K562 (cell line): ENCODE results near the gene ZFYVE27. TPM values are rescaled to one million over a fixed set of nuclear protein-coding genes. Genes with fewer than 3 reads are reported as not detected.

ENCODE experiments used
- ATAC-seq: fragments of 200-7000 bp; cut with Tn5 transposase; 3 replicates; pipeline ENCODE4 v1.9.1; 2020; ENCODE audit warnings: moderate library complexity
- Bru-seq: library from RNA; stranded (reverse); fragments of 400-500 nt; gene quantifications from one replicate; lab custom pipeline; 2021; lab: Mats Ljungman, UMichigan
- BruChase-seq, 2 experiments: library from RNA; stranded (reverse); fragments of 400-500 nt; gene quantifications; one replicate each; lab custom pipeline; 2021; lab: Mats Ljungman, UMichigan
- BruUV-seq: library from RNA; stranded (reverse); fragments of 400-500 nt; replicated peaks from 2 replicates; lab custom pipeline; 2021; lab: Mats Ljungman, UMichigan
- CTCF ChIA-PET: fragments of 300-600 bp; formaldehyde crosslinking; extraction: SDS; loops from one replicate; lab custom pipeline; 2021; ENCODE audit warnings: low intra/inter-chr PET ratio; lab: Yijun Ruan, JAX
- POLR2A ChIA-PET: fragments of 300-600, 350-650 bp; sonication (Branson Sonifier 250); formaldehyde crosslinking; extraction: SDS; loops from one replicate; lab custom pipeline; 2021; ENCODE audit warnings: antibody characterized with exemption, inconsistent platforms; lab: Yijun Ruan, JAX
- DNase-seq, 4 experiments: peaks; one replicate each; pipeline versions ENCODE4 v3.0.0 to v3.0.0-alpha.2; 2011 to 2018; ENCODE audit warnings: low spot score in 3 of 4, mixed read lengths in 3 of 4; ENCODE audit errors: extremely low read depth in 1 of 4
- FAIRE-seq: peaks from 2 replicates; lab custom pipeline; 2011; peaks lifted over from hg19 to GRCh38; lab: Jason Lieb, UNC
- H2AFZ ChIP-seq: 2 replicates; pipeline ENCODE4 v1.6.0; 2011; ENCODE audit warnings: low read depth, low read length, control low read depth, inconsistent platforms
- H3K27ac ChIP-seq: fragments of 200-600 bp; 3 replicates; pipeline ENCODE4 v1.8.0; 2011; ENCODE audit warnings: low read depth, mild to moderate bottlenecking, control low read depth, inconsistent platforms, low read length, moderate library complexity, mixed read lengths; ENCODE audit errors: extremely low read depth
- H3K27me3 ChIP-seq, 2 experiments: fragments of 300-600 bp in 1 of 2; 2 replicates in 1 of 2; 3 replicates in 1 of 2; pipeline versions ENCODE4 v1.6.0 to v1.8.0; 2011; ENCODE audit warnings: inconsistent platforms in 2 of 2, low read length in 2 of 2, mild to moderate bottlenecking in 1 of 2, mixed read lengths in 1 of 2, moderate library complexity in 1 of 2; ENCODE audit not compliant: control insufficient read depth in 2 of 2, insufficient read depth in 2 of 2
- H3K36me3 ChIP-seq: fragments of 300-600 bp; 3 replicates; pipeline ENCODE4 v1.8.0; 2011; ENCODE audit warnings: mild to moderate bottlenecking, low read length, inconsistent platforms; ENCODE audit not compliant: control insufficient read depth, insufficient read depth
- H3K4me1 ChIP-seq, 2 experiments: fragments of 200-600 bp in 1 of 2; replicated peaks in 1 of 2; 2 replicates in 1 of 2; 3 replicates in 1 of 2; pipeline versions ENCODE4 v1.5.1 to v1.8.0; 2011; ENCODE audit warnings: inconsistent platforms in 2 of 2, low read length in 2 of 2, mild to moderate bottlenecking in 1 of 2, mixed read lengths in 1 of 2, moderate library complexity in 1 of 2; ENCODE audit not compliant: control insufficient read depth in 2 of 2, insufficient read depth in 2 of 2
- H3K4me2 ChIP-seq: 2 replicates; pipeline ENCODE4 v1.6.1; 2011; ENCODE audit warnings: low read length, control low read depth, inconsistent platforms, mixed read lengths; ENCODE audit not compliant: insufficient read depth
- H3K4me3 ChIP-seq: fragments of 200-600 bp; sonication (generic), shearing (Covaris generic); 2 replicates; pipeline ENCODE4 v1.5.1; 2016; ENCODE audit warnings: control low read depth, inconsistent platforms
- H3K79me2 ChIP-seq: fragments of 200-600 bp; 3 replicates; pipeline ENCODE4 v1.8.0; 2011; ENCODE audit warnings: low read length, inconsistent platforms; ENCODE audit not compliant: control insufficient read depth, insufficient read depth
- H3K9ac ChIP-seq, 2 experiments: 2 replicates each; pipeline versions ENCODE4 v1.6.0 to v1.6.1; 2011; ENCODE audit warnings: low read depth in 2 of 2, low read length in 2 of 2, control low read depth in 1 of 2, inconsistent platforms in 1 of 2, mild to moderate bottlenecking in 1 of 2, mixed read lengths in 1 of 2; ENCODE audit not compliant: insufficient read depth in 1 of 2
- H3K9me1 ChIP-seq: one replicate; pipeline ENCODE4 v1.6.0; 2011; ENCODE audit warnings: inconsistent platforms, mild to moderate bottlenecking, low read length, moderate library complexity; ENCODE audit not compliant: control insufficient read depth, insufficient read depth
- H3K9me3 ChIP-seq: replicated peaks from 2 replicates; pipeline ENCODE4 v1.5.1; 2011; ENCODE audit warnings: low read depth, low read length, inconsistent platforms; ENCODE audit not compliant: control insufficient read depth, insufficient read depth
- H4K20me1 ChIP-seq: replicated peaks from 2 replicates; pipeline ENCODE4 v1.6.1; 2011; ENCODE audit warnings: low read length, inconsistent platforms, mixed read lengths; ENCODE audit not compliant: control insufficient read depth, insufficient read depth
- CBFA2T3 ChIP-seq: fragments of 450-650 bp; IDR thresholded peaks from 2 replicates; pipeline ENCODE4 v1.6.1; 2017
- E2F6 ChIP-seq, 2 experiments: IDR thresholded peaks; 2 replicates each; pipeline ENCODE4 v1.6.1; 2011; ENCODE audit warnings: borderline replicate concordance in 1 of 2, control low read depth in 1 of 2, low read depth in 1 of 2, low read length in 1 of 2, mild to moderate bottlenecking in 1 of 2, mixed read lengths in 1 of 2, moderate library complexity in 1 of 2; ENCODE audit not compliant: insufficient read depth in 1 of 2, insufficient read length in 1 of 2, poor library complexity in 1 of 2, severe bottlenecking in 1 of 2; ENCODE audit errors: extremely low read depth in 1 of 2
- HCFC1 ChIP-seq: IDR thresholded peaks from 2 replicates; pipeline ENCODE4 v1.6.1; 2012; ENCODE audit warnings: low read depth, low read length, improper control_type of control experiment
- ILF3 ChIP-seq: fragments of 450-650 bp; IDR thresholded peaks from 2 replicates; pipeline ENCODE4 v1.6.1; 2018; ENCODE audit warnings: antibody characterized with exemption, mild to moderate bottlenecking, moderate library complexity, borderline replicate concordance
- JUND ChIP-seq, 2 experiments: IDR thresholded peaks; 2 replicates in 1 of 2; 3 replicates in 1 of 2; pipeline ENCODE4 v1.6.1; 2011; ENCODE audit warnings: borderline replicate concordance in 2 of 2, low read depth in 2 of 2, low read length in 2 of 2, improper control_type of control experiment in 1 of 2, missing biosample characterization in 1 of 2, missing genetic modification characterization in 1 of 2, missing genetic modification reagents in 1 of 2
- LCOR ChIP-seq: sonication (generic); formaldehyde crosslinking; IDR thresholded peaks from 2 replicates; pipeline ENCODE4 v1.8.0; 2022; ENCODE audit warnings: mild to moderate bottlenecking, missing genetic modification reagents
- NCOA1 ChIP-seq: fragments of 450-650 bp; IDR thresholded peaks from 2 replicates; pipeline ENCODE4 v1.6.1; 2016; ENCODE audit warnings: low read depth
- NRF1 ChIP-seq, 2 experiments: fragments of 450-650 bp; IDR thresholded peaks in 1 of 2; conservative IDR thresholded peaks in 1 of 2; 2 replicates each; pipeline ENCODE4 v1.6.1; 2014; ENCODE audit warnings: mild to moderate bottlenecking in 2 of 2
- SLC30A9 ChIP-seq: fragments of 250-450 bp; sonication (Bioruptor Pico); IDR thresholded peaks from 2 replicates; pipeline ENCODE4 v1.8.0; 2022; ENCODE audit warnings: mild to moderate bottlenecking, moderate library complexity
- TEAD2 ChIP-seq: fragments of 450-650 bp; IDR thresholded peaks from 2 replicates; pipeline ENCODE4 v1.6.1; 2016; ENCODE audit warnings: missing genetic modification characterization, control low read depth, missing compliant biosample characterization
- ZBTB12 ChIP-seq: fragments of 250-450 bp; sonication (Bioruptor Pico); IDR thresholded peaks from 2 replicates; pipeline ENCODE4 v1.4.0; 2020
- ZNF143 ChIP-seq: sonication (generic); formaldehyde crosslinking; IDR thresholded peaks from 2 replicates; pipeline ENCODE4 v1.9.0; 2022; ENCODE audit warnings: mild to moderate bottlenecking, missing genetic modification reagents
- WGBS: fragments of 100-300 bp; shearing (Covaris generic); methylation state at CpG from one replicate; pipeline ENCODE4 v1.1.6; 2016; ENCODE audit warnings: low coverage, mixed read lengths; ENCODE audit not compliant: insufficient coverage; ENCODE audit errors: missing lambda C conversion rate; 5-methylcytosine and 5-hydroxymethylcytosine counted together
- in situ Hi-C: fragments of 300-500 bp; cut with MboI; formaldehyde crosslinking; loops from 4 replicates; pipeline ENCODE4 v1.15.0; 2018; ENCODE audit warnings: inconsistent platforms, mixed read lengths
- intact Hi-C: fragments of 100-400 bp; cut with micrococcal nuclease; formaldehyde crosslinking; loops from 2 replicates; pipeline ENCODE4 v1.14.2; 2022
- long read RNA-seq, 3 experiments: library from polyadenylated mRNA in 2 of 3; library from RNA in 1 of 3; unstranded in 2 of 3; stranded (forward) in 1 of 3; transcript quantifications; one replicate each; pipeline ENCODE4 v2.0.0, GENCODE V29; 2019 to 2022
- polyA minus RNA-seq, 3 experiments: library from RNA; depleted of rRNA, polyadenylated mRNA; stranded (reverse); fragments of >200 nt; gene quantifications; 2 replicates each; pipeline ENCODE4 v1.2.3, GENCODE V29; 2011
- polyA plus RNA-seq, 8 experiments: library from polyadenylated mRNA; depleted of rRNA in 4 of 8; stranded (reverse) in 5 of 8; unstranded in 3 of 8; fragments of >200 nt; fragmentation: Nextera tagmentation in 2 of 8; fragmentation: Illumina TruSeq in 1 of 8; extraction: Ambion mirVana in 2 of 8; extraction: Trizol in 1 of 8; gene quantifications; 2 replicates each; pipeline versions ENCODE4 v1.2.1 to v1.2.3, GENCODE V29; 2011 to 2014; ENCODE audit warnings: inconsistent platforms in 1 of 8, missing spikeins in 1 of 8
- total RNA-seq, 7 experiments: library from RNA; depleted of rRNA in 6 of 7; stranded (reverse); fragments of >200 nt in 6 of 7; fragmentation: Illumina TruSeq in 2 of 7; extraction: Trizol in 2 of 7; gene quantifications; 2 replicates each; pipeline versions ENCODE4 v1.2.1 to v1.2.3, GENCODE V29; 2011 to 2021; ENCODE audit warnings: low replicate concordance in 1 of 7

The ZFYVE27 gene
- total RNA-seq (2011; cell fraction: chromatin; rRNA removed; ENCODE audit: low replicate concordance): 62.2 and 122 TPM in 2 replicates
- total RNA-seq (2011; cell fraction: nucleolus; rRNA removed): 80.7 and 95.2 TPM in 2 replicates
- 68.9 and 79.6 TPM in 2 replicates for total RNA-seq (2011; cell fraction: nucleoplasm; rRNA removed)
- 15.3 and 16.6 TPM in 2 replicates for total RNA-seq (2014; rRNA removed)
- 8.8 and 12.5 TPM in 2 replicates for total RNA-seq (2014; rRNA removed; fragmentation: Illumina TruSeq; extraction: Trizol)
- total RNA-seq (2015; rRNA removed; fragmentation: Illumina TruSeq; extraction: Trizol): 13.3 and 13.9 TPM in 2 replicates
- total RNA-seq (2021): 21.4 and 24.0 TPM in 2 replicates
- 21.4 and 22.2 TPM in 2 replicates for polyA plus RNA-seq (2011; rRNA removed)
- polyA plus RNA-seq (2011; cell fraction: cytosol; rRNA removed): 18.6 TPM in 2 replicates
- polyA plus RNA-seq (2011; cell fraction: nucleus; rRNA removed): 68.2 and 69.3 TPM in 2 replicates
- 12.7 and 25.0 TPM in 2 replicates for polyA plus RNA-seq (2012)
- polyA plus RNA-seq (2014; fragmentation: Illumina TruSeq; extraction: Trizol): 15.6 and 16.5 TPM in 2 replicates
- 1 to 10 TPM in 1 of 2 experiments, under 1 TPM in 1; 0.81 to 1.2 TPM for polyA plus RNA-seq (2014; fragmentation: Nextera tagmentation; extraction: Ambion mirVana)
- polyA plus RNA-seq (2014; rRNA removed): 21.9 and 24.3 TPM in 2 replicates
- 13.3 TPM in 2 replicates for polyA minus RNA-seq (2011; rRNA and poly(A)+ RNA removed)
- polyA minus RNA-seq (2011; cell fraction: cytosol; rRNA and poly(A)+ RNA removed): 8.4 and 12.6 TPM in 2 replicates
- 23.8 and 27.5 TPM in 2 replicates for polyA minus RNA-seq (2011; cell fraction: nucleus; rRNA and poly(A)+ RNA removed)
- Bru-seq, nascent RNA: percentile 80 among the genes with signal in this experiment
- BruChase-seq, experiment 1, labeled RNA remaining after a 2-hour chase: percentile 86 among the genes with signal in this experiment
- percentile 88 among the genes with signal in this experiment for BruChase-seq, experiment 2, labeled RNA remaining after a 6-hour chase
- long read RNA-seq, experiment 1, transcript ZFYVE27-203 (12 exons, 2,997 nt): major isoform, 7 of 123 reads
- long read RNA-seq, experiment 1, partial matches to known transcripts: 7 of 123 reads
- long read RNA-seq, experiment 1, other reads (novel, unspliced or antisense): 107 of 123 reads
- long read RNA-seq, experiment 2, partial matches to known transcripts: 10 of 28 reads
- long read RNA-seq, experiment 2, other reads (novel, unspliced or antisense): 18 of 28 reads
- long read RNA-seq, experiment 3, partial matches to known transcripts: 1 of 16 reads
- long read RNA-seq, experiment 3, other reads (novel, unspliced or antisense): 14 of 16 reads

- POLR2A ChIA-PET: interaction anchor here (0.6 to 1.6 kb wide), 10 partner anchors 8 to 318 kb away, joined by 3 to 5 read pairs (median 4); partner anchors contain the start of gene AVPI1
- Histone ChIP-seq H4K20me1 (peaks cover 6% of the 10 kb centered on the region; the same call in 1 of the 2 replicates), H3K4me2 (peak within 1 kb of the TSS; percentile 92), H3K9ac (peak within 1 kb of the TSS; percentile 94 to 97), H3K4me1 (peaks cover 15 to 17% of the 10 kb centered on the region in 2 experiments; a peak in 4 of 5 replicates), H3K79me2 (peaks cover 44% of the 10 kb centered on the region), H3K27ac (peak within 1 kb of the TSS; percentile 90), H3K9me3 (no peaks in the 10 kb centered on the region; the same call in 1 of the 2 replicates), H2AFZ (peak within 1 kb of the TSS; percentile 98), H3K36me3 (peaks cover 24% of the 10 kb centered on the region), H3K4me3 (peak within 1 kb of the TSS; percentile 84), H3K9me1 (no peaks in the 10 kb centered on the region), H3K27me3 (no peaks in the 10 kb centered on the region)
- in situ Hi-C loops (no loop called here), intact Hi-C loops (no loop called here)
- peak; percentile 89 for ATAC-seq
- peak; percentile 85 for FAIRE-seq
- 1% methylated on average over 53 of the region's 72 CpGs for WGBS
- peak; percentile 96 to 99 (median 98) for DNase-seq
- CTCF ChIA-PET: no interaction called here
- TSS peak; percentile 51 for BruUV-seq
- TF ChIP-seq ILF3: no peak
- peak; percentile 72 for TF ChIP-seq ZBTB12 (CRISPR knock-in tag)
- peak; percentile 96 to 97 for TF ChIP-seq NRF1 (conservative IDR thresholded peaks at IDR 0.05 in 1 of 2, IDR thresholded peaks at IDR 0.05 in 1 of 2)
- TF ChIP-seq LCOR: peak; percentile 49
- peak; percentile 95 for TF ChIP-seq JUND (IDR thresholded peaks at IDR 0.05; ENCODE audit: borderline replicate concordance, low read depth, low read length)
- peak; percentile 87; the same call in 2 of the 3 replicates for TF ChIP-seq JUND (tag; IDR thresholded peaks at IDR 0.05; ENCODE audit: borderline replicate concordance, low read depth, low read length)
- TF ChIP-seq ZNF143 (CRISPR knock-in tag): no peak
- TF ChIP-seq TEAD2 (tag): no peak
- 0 out of 2 replicates have a peak, but pooled peaks have one; percentile 13 for TF ChIP-seq NCOA1
- peak; percentile 97 to 98 for TF ChIP-seq E2F6 (IDR thresholded peaks at IDR 0.05; ENCODE audit: borderline replicate concordance in 1 of 2, extremely low read depth in 1 of 2, insufficient read depth in 1 of 2, insufficient read length in 1 of 2, low read depth in 1 of 2, low read length in 1 of 2, poor library complexity in 1 of 2, severe bottlenecking in 1 of 2)
- no peak for TF ChIP-seq SLC30A9 (CRISPR knock-in tag)
- TF ChIP-seq HCFC1: peak; percentile 35; the same call in 1 of the 2 replicates
- TF ChIP-seq CBFA2T3: no peak
Observed at GRCh38 chr10:97736902-97737769, at the start of gene ZFYVE27. ZFYVE27 (plus strand) TSS chr10:97737128; CDS start chr10:97738478, 1,350 bp downstream.
